Measurements from ENCODE around the gene EPHX1.

DNA sequence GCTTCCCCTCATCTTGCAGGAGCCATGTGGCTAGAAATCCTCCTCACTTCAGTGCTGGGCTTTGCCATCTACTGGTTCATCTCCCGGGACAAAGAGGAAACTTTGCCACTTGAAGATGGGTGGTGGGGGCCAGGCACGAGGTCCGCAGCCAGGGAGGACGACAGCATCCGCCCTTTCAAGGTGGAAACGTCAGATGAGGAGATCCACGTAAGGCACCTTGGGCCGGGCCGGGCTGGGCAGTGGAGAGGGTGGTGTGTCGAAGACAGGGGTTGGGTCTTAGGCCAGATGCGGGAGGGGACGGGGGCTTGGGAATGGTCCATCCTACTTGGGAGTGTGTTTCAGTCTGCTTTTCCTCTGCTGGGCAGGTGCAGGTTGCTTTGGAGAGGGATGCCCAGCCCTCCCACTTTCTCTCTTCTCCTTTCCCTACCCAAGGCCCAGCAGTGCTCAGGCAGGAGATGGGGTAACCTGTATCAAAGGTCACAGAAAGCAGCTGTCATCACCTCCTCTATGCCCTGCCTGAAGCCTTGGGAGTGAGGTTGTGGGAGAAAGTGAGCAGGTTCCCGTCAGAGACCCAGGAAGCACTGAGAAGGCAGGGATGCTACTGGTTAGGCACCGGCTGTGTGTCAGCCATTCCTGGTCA lies 18.9 kb downstream of the EPHX1 start:
- TF ChIP-seq CTCF (IDR thresholded peaks at IDR 0.05) (no peak), POLR2A (IDR thresholded peaks at IDR 0.05) (no peak)

Data from vagina (tissue), 2 donors.